H9 (cell line): ENCODE measurements around the gene ATP13A3. TPM values are rescaled to one million over a fixed set of nuclear protein-coding genes. Genes with fewer than 3 reads are reported as not detected.

Experiments
- DNase-seq: peaks from one replicate; pipeline ENCODE4 v3.0.0-alpha.2; 2017
- H2AFZ ChIP-seq: one replicate; pipeline ENCODE4 v1.6.1; 2013; ENCODE audit warnings: mild to moderate bottlenecking, low read length, control low read depth, moderate library complexity
- H2AK5ac ChIP-seq: 2 replicates; pipeline ENCODE4 v1.6.1; 2013; ENCODE audit warnings: low read length, control low read depth, mixed read lengths; ENCODE audit not compliant: insufficient read length
- H2BK120ac ChIP-seq: one replicate; pipeline ENCODE4 v1.6.1; 2013; ENCODE audit warnings: low read depth, mild to moderate bottlenecking, low read length, control low read depth, inconsistent platforms; ENCODE audit not compliant: poor library complexity, severe bottlenecking
- H2BK12ac ChIP-seq: 2 replicates; pipeline ENCODE4 v1.6.1; 2013; ENCODE audit warnings: low read length, control low read depth, mixed read lengths, low read depth; ENCODE audit not compliant: insufficient read length
- H2BK15ac ChIP-seq: 2 replicates; pipeline ENCODE4 v1.6.1; 2013; ENCODE audit warnings: low read depth, low read length, control low read depth
- H2BK20ac ChIP-seq: one replicate; pipeline ENCODE4 v1.6.1; 2013; ENCODE audit warnings: low read depth, mild to moderate bottlenecking, low read length, control low read depth, inconsistent platforms; ENCODE audit not compliant: poor library complexity, severe bottlenecking
- H2BK5ac ChIP-seq: 2 replicates; pipeline ENCODE4 v1.6.1; 2013; ENCODE audit warnings: low read length, control low read depth, mixed read lengths; ENCODE audit not compliant: insufficient read length
- H3K14ac ChIP-seq: 2 replicates; pipeline ENCODE4 v1.6.1; 2013; ENCODE audit warnings: low read length, control low read depth; ENCODE audit not compliant: insufficient read depth
- H3K18ac ChIP-seq: 2 replicates; pipeline ENCODE4 v1.6.1; 2013; ENCODE audit warnings: low read depth, mild to moderate bottlenecking, mixed read lengths, low read length, control low read depth; ENCODE audit not compliant: insufficient read length
- H3K23ac ChIP-seq: 2 replicates; pipeline ENCODE4 v1.6.1; 2013; ENCODE audit warnings: low read length, control low read depth, mixed read lengths, low read depth; ENCODE audit not compliant: insufficient read length
- H3K23me2 ChIP-seq: 2 replicates; pipeline ENCODE4 v1.6.1; 2013; ENCODE audit warnings: low read depth, mild to moderate bottlenecking, mixed read lengths, low read length, control low read depth; ENCODE audit not compliant: insufficient read length, poor library complexity, severe bottlenecking
- H3K27ac ChIP-seq: 2 replicates; pipeline ENCODE4 v1.5.1; 2013; ENCODE audit warnings: low read length, control low read depth, mixed read lengths, low read depth; ENCODE audit not compliant: insufficient read length
- H3K27me3 ChIP-seq: 2 replicates; pipeline ENCODE4 v1.6.1; 2013; ENCODE audit warnings: low read length, control low read depth, inconsistent platforms; ENCODE audit not compliant: insufficient read depth
- H3K4ac ChIP-seq: 2 replicates; pipeline ENCODE4 v1.6.1; 2013; ENCODE audit warnings: low read depth, mild to moderate bottlenecking, control low read depth, inconsistent platforms, low read length, moderate library complexity
- H3K4me1 ChIP-seq: 2 replicates; pipeline ENCODE4 v1.6.1; 2013; ENCODE audit warnings: low read length, control low read depth, inconsistent platforms; ENCODE audit not compliant: insufficient read depth
- H3K4me2 ChIP-seq: 2 replicates; pipeline ENCODE4 v1.6.1; 2013; ENCODE audit warnings: low read length, control low read depth, mixed read lengths; ENCODE audit not compliant: insufficient read length, insufficient read depth
- H3K56ac ChIP-seq: 2 replicates; pipeline ENCODE4 v1.6.1; 2013; ENCODE audit warnings: low read depth, mild to moderate bottlenecking, mixed read lengths, low read length, control low read depth; ENCODE audit not compliant: insufficient read length
- H3K79me1 ChIP-seq: 2 replicates; pipeline ENCODE4 v1.6.1; 2013; ENCODE audit warnings: low read depth, mild to moderate bottlenecking, moderate library complexity, low read length, control low read depth, inconsistent platforms; ENCODE audit not compliant: insufficient read depth, poor library complexity, severe bottlenecking
- H3K79me2 ChIP-seq: 2 replicates; pipeline ENCODE4 v1.6.1; 2013; ENCODE audit warnings: low read length, control low read depth, inconsistent platforms; ENCODE audit not compliant: insufficient read depth
- H3K9ac ChIP-seq: 2 replicates; pipeline ENCODE4 v1.6.1; 2013; ENCODE audit warnings: low read length, control low read depth, mixed read lengths; ENCODE audit not compliant: insufficient read length; ENCODE audit errors: extremely low read depth
- H3K9me3 ChIP-seq: one replicate; pipeline ENCODE4 v1.6.1; 2013; ENCODE audit warnings: low read depth, low read length, inconsistent platforms; ENCODE audit not compliant: control insufficient read depth
- H3T11ph ChIP-seq: one replicate; pipeline ENCODE4 v1.6.1; 2013; ENCODE audit warnings: mild to moderate bottlenecking, low read length, control low read depth, inconsistent platforms
- H4K20me1 ChIP-seq: one replicate; pipeline ENCODE4 v1.6.1; 2013; ENCODE audit not compliant: control insufficient read depth, insufficient read length, insufficient read depth
- H4K5ac ChIP-seq: 2 replicates; pipeline ENCODE4 v1.6.1; 2013; ENCODE audit warnings: low read depth, mild to moderate bottlenecking, mixed read lengths, low read length, control low read depth; ENCODE audit not compliant: insufficient read length
- H4K8ac ChIP-seq: replicated peaks from 2 replicates; pipeline ENCODE4 v1.6.1; 2013; ENCODE audit warnings: low read length, control low read depth, mixed read lengths, low read depth; ENCODE audit not compliant: insufficient read length
- H4K91ac ChIP-seq: 2 replicates; pipeline ENCODE4 v1.6.1; 2013; ENCODE audit warnings: low read depth, mild to moderate bottlenecking, moderate library complexity, mixed read lengths, low read length, control low read depth; ENCODE audit not compliant: insufficient read length
- H3K27ac Mint-ChIP-seq, 3 experiments: 2 replicates in 2 of 3; 3 replicates in 1 of 3; pipeline ENCODE4 v1.8.0; 2020 to 2021; ENCODE audit warnings: mixed read lengths in 3 of 3, mild to moderate bottlenecking in 1 of 3, moderate library complexity in 1 of 3
- H3K27me3 Mint-ChIP-seq: 2 replicates; pipeline ENCODE4 v1.8.0; 2021; ENCODE audit warnings: low read depth, mild to moderate bottlenecking, moderate library complexity, mixed read lengths
- H3K36me3 Mint-ChIP-seq, 3 experiments: 2 replicates in 2 of 3; 3 replicates in 1 of 3; pipeline ENCODE4 v1.8.0; 2020 to 2021; ENCODE audit warnings: low read depth in 3 of 3, mixed read lengths in 3 of 3; ENCODE audit not compliant: insufficient read depth in 1 of 3
- H3K4me1 Mint-ChIP-seq, 2 experiments: 2 replicates each; pipeline ENCODE4 v1.8.0; 2020; ENCODE audit warnings: mixed read lengths in 2 of 2
- H3K4me3 Mint-ChIP-seq, 2 experiments: 2 replicates in 1 of 2; 3 replicates in 1 of 2; pipeline ENCODE4 v1.8.0; 2020 to 2021; ENCODE audit warnings: mild to moderate bottlenecking in 2 of 2, mixed read lengths in 2 of 2, moderate library complexity in 1 of 2
- H3K9me3 Mint-ChIP-seq, 2 experiments: 2 replicates in 1 of 2; 3 replicates in 1 of 2; pipeline ENCODE4 v1.8.0; 2020; ENCODE audit warnings: mild to moderate bottlenecking in 2 of 2, mixed read lengths in 2 of 2, moderate library complexity in 1 of 2
- CTCF ChIP-seq: fragments of 200-600 bp; sonication (generic); conservative IDR thresholded peaks from 3 replicates; pipeline ENCODE4 v1.8.0; 2021; ENCODE audit warnings: antibody characterized with exemption, mild to moderate bottlenecking
- WGBS: extraction: QIAGEN DNeasy Blood & Tissue Kit; methylation state at CpG from one replicate; pipeline ENCODE4 v1.1.7; 2013; ENCODE audit warnings: missing lambda C conversion rate, low lambda C conversion rate, mixed read lengths; ENCODE audit not compliant: insufficient read length; ENCODE audit errors: extremely low coverage; 5-methylcytosine and 5-hydroxymethylcytosine counted together
- total RNA-seq: library from RNA; stranded (reverse); gene quantifications from 2 replicates; pipeline ENCODE4 v1.2.1, GENCODE V29; 2021

ATP13A3 gene
- total RNA-seq, 1 experiment from 2014 or later = 78.5 TPM

GRCh38 chr3:194446754-194447153, 40.0 kb downstream of the ATP13A3 start:
- Histone ChIP-seq H4K8ac (no peak overlapping the region), H3K4me1 (no peaks in the 10 kb centered on the region), H3K4ac (no peak overlapping the region), H2BK120ac (no peak overlapping the region), H2BK5ac (no peak overlapping the region), H3K27ac (no peak overlapping the region), H3K14ac (no peak overlapping the region), H3T11ph (no peak overlapping the region), H3K9ac (no peak overlapping the region), H2BK20ac (no peak overlapping the region), H2BK15ac (no peak overlapping the region), H3K4me2 (no peak overlapping the region), H3K27me3 (no peaks in the 10 kb centered on the region), H3K79me1 (no peaks in the 10 kb centered on the region), H3K79me2 (no peaks in the 10 kb centered on the region), H3K23me2 (no peaks in the 10 kb centered on the region), H3K56ac (no peak overlapping the region), H2AK5ac (no peak overlapping the region), H4K91ac (no peak overlapping the region), H3K18ac (no peak overlapping the region), H4K5ac (no peak overlapping the region), H2BK12ac (no peak overlapping the region), H3K23ac (no peak overlapping the region), H4K20me1 (no peaks in the 10 kb centered on the region), H3K9me3 (no peaks in the 10 kb centered on the region), H2AFZ (no peak overlapping the region)
- Mint-ChIP-seq H3K4me1 (no peaks in the 10 kb centered on the region), H3K27me3 (no peaks in the 10 kb centered on the region), H3K9me3 (no peaks in the 10 kb centered on the region), H3K36me3 (peaks cover 27 to 67% (median 65%) of the 10 kb centered on the region in 3 experiments; a peak in 6 of 7 replicates), H3K27ac (no peak overlapping the region), H3K4me3 (no peak overlapping the region)
- TF ChIP-seq CTCF = no peak
- no peak for DNase-seq
- WGBS = no CpG with 5 or more reads among the region's 4 CpGs
